Neural crest cell (in vitro differentiated cells): ENCODE data around the gene F2RL1. TPM values are rescaled to one million over a fixed set of nuclear protein-coding genes. Genes with fewer than 3 reads are reported as not detected.
"Not testable (repeated sequence)": the region's sequence is repeated elsewhere in the genome, so short reads cannot be mapped to it uniquely, and the experiment has no call there.

ENCODE experiments used
- DNase-seq: peaks from one replicate; pipeline ENCODE4 v3.0.0; 2021; ENCODE audit warnings: low read depth, mixed read lengths, low spot score
- H3K27ac Mint-ChIP-seq: one replicate; pipeline ENCODE4 v1.8.0; 2021; ENCODE audit warnings: mild to moderate bottlenecking, mixed read lengths; ENCODE audit not compliant: unreplicated experiment
- H3K27me3 Mint-ChIP-seq: 2 replicates; pipeline ENCODE4 v1.8.0; 2021; ENCODE audit warnings: low read depth, mild to moderate bottlenecking, mixed read lengths
- H3K36me3 Mint-ChIP-seq: 2 replicates; pipeline ENCODE4 v1.8.0; 2021; ENCODE audit warnings: low read depth, mild to moderate bottlenecking, mixed read lengths
- H3K4me1 Mint-ChIP-seq: 2 replicates; pipeline ENCODE4 v1.8.0; 2021; ENCODE audit warnings: mixed read lengths
- H3K4me3 Mint-ChIP-seq: one replicate; pipeline ENCODE4 v1.8.0; 2021; ENCODE audit warnings: mild to moderate bottlenecking, mixed read lengths
- H3K9me3 Mint-ChIP-seq: 2 replicates; pipeline ENCODE4 v1.8.0; 2021; ENCODE audit warnings: mixed read lengths
- CTCF ChIP-seq: fragments of 200-600 bp; sonication (generic); conservative IDR thresholded peaks from 2 replicates; pipeline ENCODE4 v1.5.0; 2021; ENCODE audit warnings: antibody characterized with exemption, mild to moderate bottlenecking
- total RNA-seq: library from RNA; stranded (reverse); gene quantifications from 2 replicates; pipeline ENCODE4 v1.2.1, GENCODE V29; 2021

F2RL1 gene
- total RNA-seq, 1 donor from 2014 or later, result 0.30 TPM

GRCh38 chr5:76845890-76846289 lies 27.1 kb downstream of the F2RL1 start:
- H3K9me3 Mint-ChIP-seq, result no peaks in the 10 kb centered on the region

GRCh38 chr5:76849419-76850291 lies 30.8 kb downstream of the F2RL1 start, which contains the start of gene S100Z:
Gene S100Z (plus strand): TSS chr5:76850014. CDS start chr5:76875360, 25,346 bp downstream.
- H3K9me3 Mint-ChIP-seq, result no peaks in the 10 kb centered on the region
- DNase-seq, result no peak
- H3K27ac Mint-ChIP-seq, result no peak within 1 kb of the TSS
- no peaks in the 10 kb centered on the region for H3K36me3 Mint-ChIP-seq
- no peak within 1 kb of the TSS for H3K4me3 Mint-ChIP-seq
- H3K4me1 Mint-ChIP-seq, result no peaks in the 10 kb centered on the region
- H3K27me3 Mint-ChIP-seq, result no peaks in the 10 kb centered on the region
- TF ChIP-seq CTCF, result no peak

More at GRCh38 chr5:76845890-76846289, 27.1 kb downstream of the F2RL1 start:
- Mint-ChIP-seq H3K36me3 (no peaks in the 10 kb centered on the region), H3K4me3 (no peak overlapping the region), H3K27me3 (no peaks in the 10 kb centered on the region), H3K27ac (no peak overlapping the region), H3K4me1 (no peaks in the 10 kb centered on the region)
- no peak for TF ChIP-seq CTCF
- no peak for DNase-seq

GRCh38 chr5:76850543-76851145 lies 31.8 kb downstream of the F2RL1 start:
- Mint-ChIP-seq H3K4me3 (no peak overlapping the region), H3K4me1 (no peaks in the 10 kb centered on the region), H3K27ac (no peak overlapping the region), H3K36me3 (no peaks in the 10 kb centered on the region), H3K27me3 (no peaks in the 10 kb centered on the region), H3K9me3 (no peaks in the 10 kb centered on the region)
- no peak for DNase-seq
- TF ChIP-seq CTCF, result no peak

- Mint-ChIP-seq H3K27ac (no peak overlapping the region), H3K9me3 (no peaks in the 10 kb centered on the region), H3K36me3 (no peaks in the 10 kb centered on the region), H3K4me3 (no peak overlapping the region), H3K4me1 (no peaks in the 10 kb centered on the region), H3K27me3 (no peaks in the 10 kb centered on the region)
- TF ChIP-seq CTCF, result no peak
- no peak for DNase-seq
Measured at GRCh38 chr5:76851728-76852369, 33.0 kb downstream of the F2RL1 start.

- no peak for DNase-seq
- Mint-ChIP-seq H3K4me1 (no peaks in the 10 kb centered on the region), H3K36me3 (no peaks in the 10 kb centered on the region), H3K27me3 (no peaks in the 10 kb centered on the region), H3K27ac (no peak overlapping the region), H3K4me3 (no peak overlapping the region), H3K9me3 (no peaks in the 10 kb centered on the region)
- TF ChIP-seq CTCF, result no peak
Measured at GRCh38 chr5:76852772-76853171, 33.9 kb downstream of the F2RL1 start.

- not testable (repeated sequence) for DNase-seq, H3K27me3 Mint-ChIP-seq, H3K4me1 Mint-ChIP-seq, H3K27ac Mint-ChIP-seq, H3K9me3 Mint-ChIP-seq, H3K36me3 Mint-ChIP-seq, H3K4me3 Mint-ChIP-seq
Measured at GRCh38 chr5:76853741-76854140, 34.9 kb downstream of the F2RL1 start.
